CD14-positive monocyte (primary cell): ENCODE measurements around the gene SSR2. TPM values are rescaled to one million over a fixed set of nuclear protein-coding genes. Genes with fewer than 3 reads are reported as not detected.

Experiments
- DNase-seq, 3 donors: peaks; one replicate each; pipeline ENCODE4 v3.0.0-alpha.2; 2011 to 2022
- H2AFZ ChIP-seq: 2 replicates; pipeline ENCODE4 v1.6.0; 2012; ENCODE audit warnings: mild to moderate bottlenecking, low read depth, low read length, inconsistent platforms; ENCODE audit not compliant: insufficient read depth, poor library complexity, severe bottlenecking
- H3K27ac ChIP-seq, 2 donors: 1 replicate in 1 of 2; 2 replicates in 1 of 2; pipeline ENCODE4 v1.5.1; 2012 to 2013; ENCODE audit warnings: low read length in 2 of 2, control low read depth in 1 of 2, inconsistent platforms in 1 of 2, low read depth in 1 of 2, mild to moderate bottlenecking in 1 of 2
- H3K27me3 ChIP-seq, 2 donors: one replicate each; pipeline versions ENCODE4 v1.6.0 to v1.6.1; 2011 to 2013; ENCODE audit warnings: low read length in 2 of 2; ENCODE audit not compliant: control insufficient read depth in 2 of 2, insufficient read depth in 2 of 2
- H3K36me3 ChIP-seq, 2 donors: replicated peaks in 1 of 2; 1 replicate in 1 of 2; 2 replicates in 1 of 2; pipeline versions ENCODE4 v1.5.1 to v1.6.1; 2012 to 2013; ENCODE audit warnings: low read length in 2 of 2, control low read depth in 1 of 2, inconsistent platforms in 1 of 2, mild to moderate bottlenecking in 1 of 2; ENCODE audit not compliant: insufficient read depth in 2 of 2, control insufficient read depth in 1 of 2
- H3K4me1 ChIP-seq, 2 donors: 1 replicate in 1 of 2; 2 replicates in 1 of 2; pipeline versions ENCODE4 v1.5.1 to v1.6.1; 2012 to 2013; ENCODE audit warnings: low read length in 2 of 2, control low read depth in 1 of 2, inconsistent platforms in 1 of 2, mild to moderate bottlenecking in 1 of 2, moderate library complexity in 1 of 2; ENCODE audit not compliant: insufficient read depth in 2 of 2, control insufficient read depth in 1 of 2
- H3K4me2 ChIP-seq: replicated peaks from 2 replicates; pipeline ENCODE3; 2012; ENCODE audit warnings: low read length, moderate library complexity, mild to moderate bottlenecking; ENCODE audit not compliant: poor library complexity, severe bottlenecking; ENCODE audit errors: extremely low read depth
- H3K4me3 ChIP-seq, 3 experiments: fragments of 200-600 bp in 1 of 3; sonication (generic) in 1 of 3; replicated peaks in 1 of 3; 1 replicate in 2 of 3; 2 replicates in 1 of 3; pipeline ENCODE4 v1.5.1; 2011 to 2013; ENCODE audit warnings: low read length in 3 of 3, mild to moderate bottlenecking in 3 of 3, control low read depth in 2 of 3, low read depth in 2 of 3, inconsistent platforms in 1 of 3, moderate library complexity in 1 of 3
- H3K79me2 ChIP-seq: 2 replicates; pipeline ENCODE4 v1.6.0; 2012; ENCODE audit warnings: mild to moderate bottlenecking, control low read depth, inconsistent platforms, low read length, moderate library complexity; ENCODE audit not compliant: insufficient read depth
- H3K9ac ChIP-seq: 2 replicates; pipeline ENCODE4 v1.6.0; 2017; ENCODE audit warnings: low read length, mild to moderate bottlenecking; ENCODE audit not compliant: insufficient read depth, poor library complexity, severe bottlenecking
- H3K9me3 ChIP-seq, 2 donors: replicated peaks in 1 of 2; 1 replicate in 1 of 2; 2 replicates in 1 of 2; pipeline versions ENCODE4 v1.5.1 to v1.6.1; 2012 to 2013; ENCODE audit warnings: low read length in 2 of 2, control low read depth in 1 of 2; ENCODE audit not compliant: control insufficient read depth in 1 of 2, insufficient read depth in 1 of 2
- H4K20me1 ChIP-seq: 2 replicates; pipeline ENCODE4 v1.6.0; 2012; ENCODE audit warnings: mild to moderate bottlenecking, low read length, control low read depth, moderate library complexity; ENCODE audit not compliant: insufficient read depth
- H3K27ac Mint-ChIP-seq, 7 donors: one replicate each; pipeline ENCODE4 v1.8.0; 2020; ENCODE audit warnings: mild to moderate bottlenecking in 7 of 7, mixed read lengths in 7 of 7, moderate library complexity in 6 of 7, inconsistent platforms in 2 of 7
- H3K27me3 Mint-ChIP-seq, 3 donors: one replicate each; pipeline ENCODE4 v1.8.0; 2021 to 2022; ENCODE audit warnings: low read depth in 3 of 3, mild to moderate bottlenecking in 3 of 3, mixed read lengths in 3 of 3, moderate library complexity in 3 of 3, inconsistent platforms in 1 of 3
- H3K36me3 Mint-ChIP-seq, 2 donors: one replicate each; pipeline ENCODE4 v1.8.0; 2020; ENCODE audit warnings: mixed read lengths in 2 of 2, inconsistent platforms in 1 of 2, mild to moderate bottlenecking in 1 of 2
- H3K4me1 Mint-ChIP-seq: one replicate; pipeline ENCODE4 v1.8.0; 2020; ENCODE audit warnings: mild to moderate bottlenecking, mixed read lengths
- H3K4me3 Mint-ChIP-seq, 2 donors: one replicate each; pipeline ENCODE4 v1.8.0; 2020; ENCODE audit warnings: mild to moderate bottlenecking in 2 of 2, mixed read lengths in 2 of 2, moderate library complexity in 1 of 2
- H3K9me3 Mint-ChIP-seq, 7 donors: one replicate each; pipeline ENCODE4 v1.8.0; 2020 to 2022; ENCODE audit warnings: mixed read lengths in 7 of 7, mild to moderate bottlenecking in 6 of 7, moderate library complexity in 6 of 7, inconsistent platforms in 2 of 7
- CTCF ChIP-seq: fragments of 200-600 bp; IDR thresholded peaks from one replicate; pipeline ENCODE4 v1.8.0; 2022; ENCODE audit warnings: antibody characterized with exemption, mild to moderate bottlenecking
- WGBS: methylation state at CpG from one replicate; pipeline ENCODE4 v1.1.5; 2013; ENCODE audit warnings: missing lambda C conversion rate; ENCODE audit not compliant: insufficient coverage; 5-methylcytosine and 5-hydroxymethylcytosine counted together
- intact Hi-C, 2 donors: fragments of 100-400 bp; cut with micrococcal nuclease; formaldehyde crosslinking; loops; one replicate each; pipeline versions ENCODE4 v1.15.0 to v1.15.1; 2023
- polyA plus RNA-seq, 3 donors: library from polyadenylated mRNA; depleted of rRNA in 1 of 3; unstranded in 2 of 3; stranded (reverse) in 1 of 3; fragments of 300-500 nt in 2 of 3; fragments of >200 nt in 1 of 3; fragmentation: Illumina TruSeq in 2 of 3; gene quantifications; 1 replicate in 2 of 3; 2 replicates in 1 of 3; pipeline ENCODE4 v1.2.3, GENCODE V29; 2012 to 2021

The SSR2 gene
- polyA plus RNA-seq, 3 donors, result 374 to 614 (median 414) TPM

GRCh38 chr1:155973723-155974122, 47.0 kb downstream of the SSR2 start:
- no CpG with 5 or more reads among the region's 3 CpGs for WGBS
- intact Hi-C loops, result no loop called here
- peak overlapping the region in 6 of 7 donors; percentile 88 to 99 (median 92) for H3K27ac Mint-ChIP-seq
- Histone ChIP-seq H3K36me3 (peaks cover 28 to 38% of the 10 kb centered on the region in 2 donors), H3K27ac (peak overlapping the region; percentile 81 to 97), H3K9ac (peak overlapping the region; percentile 99), H3K4me2 (peak overlapping the region; percentile 96), H4K20me1 (peaks cover 95% of the 10 kb centered on the region), H3K79me2 (peaks cover 99% of the 10 kb centered on the region), H3K9me3 (no peaks in the 10 kb centered on the region), H2AFZ (no peak overlapping the region), H3K27me3 (no peaks in the 10 kb centered on the region), H3K4me1 (peaks cover 73 to 87% of the 10 kb centered on the region in 2 donors), H3K4me3 (peak overlapping the region in 1 of 3 experiments; percentile 94)
- TF ChIP-seq CTCF, result no peak
- peaks cover 0 to 6% (median 0%) of the 10 kb centered on the region in 3 donors for H3K27me3 Mint-ChIP-seq
- peaks cover 73% of the 10 kb centered on the region for H3K4me1 Mint-ChIP-seq
- H3K4me3 Mint-ChIP-seq, result peak overlapping the region; percentile 96 to 98
- no peaks in the 10 kb centered on the region for H3K9me3 Mint-ChIP-seq
- no peak for DNase-seq
- peaks cover 55 to 58% of the 10 kb centered on the region in 2 donors for H3K36me3 Mint-ChIP-seq

- peak overlapping the region; percentile 85 to 97 for H3K27ac ChIP-seq
- Mint-ChIP-seq H3K4me1 (peaks cover 88% of the 10 kb centered on the region), H3K36me3 (peaks cover 68 to 69% of the 10 kb centered on the region in 2 donors), H3K9me3 (no peaks in the 10 kb centered on the region), H3K4me3 (peak overlapping the region; percentile 52 to 74), H3K27me3 (peaks cover 0 to 6% (median 0%) of the 10 kb centered on the region in 3 donors), H3K27ac (peak overlapping the region; percentile 88 to 99 (median 95))
- TF ChIP-seq CTCF, result no peak
- H3K27me3 ChIP-seq, result no peaks in the 10 kb centered on the region
- no peak for DNase-seq
- H4K20me1 ChIP-seq, result peaks cover 100% of the 10 kb centered on the region
- H3K9ac ChIP-seq, result no peak overlapping the region
- WGBS, result 70% methylated on average over 5 of the region's 9 CpGs
- intact Hi-C loops, result no loop called here
- H3K79me2 ChIP-seq, result peaks cover 99% of the 10 kb centered on the region
- H3K4me3 ChIP-seq, result peak overlapping the region in 1 of 3 experiments; percentile 94
- peaks cover 89 to 100% of the 10 kb centered on the region in 2 donors for H3K4me1 ChIP-seq
- H3K9me3 ChIP-seq, result no peaks in the 10 kb centered on the region
- no peak overlapping the region for H2AFZ ChIP-seq
- peak overlapping the region; percentile 67 for H3K4me2 ChIP-seq
- H3K36me3 ChIP-seq, result peaks cover 42 to 54% of the 10 kb centered on the region in 2 donors
Measured at GRCh38 chr1:155971910-155972809, 48.6 kb downstream of the SSR2 start.
